ENCODE data around the gene PKP4. TPM values are rescaled to one million over a fixed set of nuclear protein-coding genes. Genes with fewer than 3 reads are reported as not detected.

Gene PKP4
- total RNA-seq, 1 experiment from 2014 or later, result 55.2 TPM

DNA sequence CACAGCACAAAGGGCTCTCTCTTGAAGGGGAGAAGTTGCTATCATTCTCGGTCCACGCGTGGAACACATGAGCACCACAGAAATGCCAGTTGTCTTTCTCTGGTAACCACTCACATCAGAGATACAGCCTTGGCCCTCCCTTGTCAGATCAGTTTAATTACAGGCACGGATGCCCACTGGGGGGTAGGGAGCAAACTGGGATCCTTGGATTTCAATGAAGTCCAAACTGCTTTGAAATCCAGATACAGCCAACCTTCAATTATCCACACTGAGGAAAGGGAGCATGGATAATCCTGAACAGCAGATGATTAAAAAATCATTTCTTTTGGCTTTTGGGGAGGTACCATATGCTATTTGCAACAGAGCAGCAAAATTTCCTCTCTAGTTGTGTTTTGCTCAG lies 274.6 kb downstream of the PKP4 start (continued):
- TF ChIP-seq, protein P1, sequence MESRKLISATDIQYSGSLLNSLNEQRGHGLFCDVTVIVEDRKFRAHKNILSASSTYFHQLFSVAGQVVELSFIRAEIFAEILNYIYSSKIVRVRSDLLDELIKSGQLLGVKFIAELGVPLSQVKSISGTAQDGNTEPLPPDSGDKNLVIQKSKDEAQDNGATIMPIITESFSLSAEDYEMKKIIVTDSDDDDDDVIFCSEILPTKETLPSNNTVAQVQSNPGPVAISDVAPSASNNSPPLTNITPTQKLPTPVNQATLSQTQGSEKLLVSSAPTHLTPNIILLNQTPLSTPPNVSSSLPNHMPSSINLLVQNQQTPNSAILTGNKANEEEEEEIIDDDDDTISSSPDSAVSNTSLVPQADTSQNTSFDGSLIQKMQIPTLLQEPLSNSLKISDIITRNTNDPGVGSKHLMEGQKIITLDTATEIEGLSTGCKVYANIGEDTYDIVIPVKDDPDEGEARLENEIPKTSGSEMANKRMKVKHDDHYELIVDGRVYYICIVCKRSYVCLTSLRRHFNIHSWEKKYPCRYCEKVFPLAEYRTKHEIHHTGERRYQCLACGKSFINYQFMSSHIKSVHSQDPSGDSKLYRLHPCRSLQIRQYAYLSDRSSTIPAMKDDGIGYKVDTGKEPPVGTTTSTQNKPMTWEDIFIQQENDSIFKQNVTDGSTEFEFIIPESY (IDR thresholded peaks at IDR 0.05; ENCODE audit: extremely low read depth, insufficient replicate concordance, low read length), result no peak
- no peak for TF ChIP-seq JUND (IDR thresholded peaks at IDR 0.05)

Other genes starting within 250 kb of the PKP4 start
- gene CCDC148, start 199 bp upstream of the PKP4 start, total RNA-seq (2021; ENCODE audit: unreplicated experiment), result 0.59 TPM

All from HCT116 (cell line).